HG03135 (cell line): Measurements from ENCODE around the gene DAB1.

Experiments
- ATAC-seq: cut with Tn5 transposase; IDR thresholded peaks from one replicate; pipeline ENCODE4 v1.9.1; 2021; ENCODE audit warnings: mild to moderate bottlenecking, moderate library complexity; ENCODE audit not compliant: unreplicated experiment

Gene DAB1

GRCh38 chr1:57321776-57322175 is 102.1 kb downstream of the DAB1 start:
- no peak for ATAC-seq

GRCh38 chr1:57319791-57320190 is 104.1 kb downstream of the DAB1 start:
- ATAC-seq: no peak

GRCh38 chr1:57319165-57319564 is 104.7 kb downstream of the DAB1 start:
- ATAC-seq: no peak

GRCh38 chr1:57316861-57317260 is 107.0 kb downstream of the DAB1 start:
- no peak for ATAC-seq

- ATAC-seq: no peak
Observed at GRCh38 chr1:57316291-57316690, 107.6 kb downstream of the DAB1 start.

GRCh38 chr1:57312869-57313268 is 111.0 kb downstream of the DAB1 start:
- no peak for ATAC-seq

- no peak for ATAC-seq
Observed at GRCh38 chr1:57311411-57311810, 112.4 kb downstream of the DAB1 start.

GRCh38 chr1:57311006-57311405 is 112.9 kb downstream of the DAB1 start:
- ATAC-seq: no peak

GRCh38 chr1:57309630-57310029 is 114.2 kb downstream of the DAB1 start:
- ATAC-seq: no peak

GRCh38 chr1:57307392-57308170 is 116.3 kb downstream of the DAB1 start:
- ATAC-seq: no peak

GRCh38 chr1:57304591-57304990 is 119.3 kb downstream of the DAB1 start:
- ATAC-seq: no peak

GRCh38 chr1:57302812-57303596 is 120.9 kb downstream of the DAB1 start:
- no peak for ATAC-seq

- no peak for ATAC-seq
Observed at GRCh38 chr1:57300186-57300585, 123.7 kb downstream of the DAB1 start.

GRCh38 chr1:57296726-57297250 is 127.1 kb downstream of the DAB1 start:
- no peak for ATAC-seq

- no peak for ATAC-seq
Observed at GRCh38 chr1:57295326-57295725, 128.5 kb downstream of the DAB1 start.

GRCh38 chr1:57294177-57294576 is 129.7 kb downstream of the DAB1 start:
- no peak for ATAC-seq

- no peak for ATAC-seq
Observed at GRCh38 chr1:57293214-57293613, 130.6 kb downstream of the DAB1 start.

GRCh38 chr1:57289781-57290180 is 134.1 kb downstream of the DAB1 start:
- no peak for ATAC-seq

GRCh38 chr1:57285992-57286391 is 137.9 kb downstream of the DAB1 start:
- ATAC-seq: no peak

GRCh38 chr1:57282411-57282810 is 141.4 kb downstream of the DAB1 start:
- ATAC-seq: no peak

- ATAC-seq: no peak
Observed at GRCh38 chr1:57281324-57281723, 142.5 kb downstream of the DAB1 start.
